GM23338 (cell line): ENCODE data around the gene STAM. TPM values are rescaled to one million over a fixed set of nuclear protein-coding genes. Genes with fewer than 3 reads are reported as not detected.

Experiments used
- ATAC-seq: fragments of 200-7000 bp; cut with Tn5 transposase; 3 replicates; pipeline ENCODE4 v1.9.1; 2020
- DNase-seq: peaks from one replicate; pipeline ENCODE4 v3.0.0-alpha.2; 2015; ENCODE audit warnings: low spot score
- H2AFZ ChIP-seq: fragments of 200-600 bp; sonication (generic); 2 replicates; pipeline ENCODE4 v1.8.0; 2016; ENCODE audit warnings: antibody characterized with exemption, mild to moderate bottlenecking, moderate library complexity
- H3F3A ChIP-seq: fragments of 200-600 bp; sonication (generic); replicated peaks from 2 replicates; pipeline ENCODE4 v1.8.0; 2017; ENCODE audit warnings: antibody characterized with exemption, mixed run types, low read depth
- H3K27ac ChIP-seq: fragments of 200-600 bp; sonication (generic); 2 replicates; pipeline ENCODE4 v1.6.1; 2016; ENCODE audit warnings: low read depth
- H3K27me3 ChIP-seq: fragments of 200-600 bp; sonication (generic); 2 replicates; pipeline ENCODE4 v1.8.0; 2016; ENCODE audit warnings: mild to moderate bottlenecking, mixed run types, moderate library complexity; ENCODE audit not compliant: insufficient read depth
- H3K36me3 ChIP-seq: fragments of 200-600 bp; sonication (generic); 2 replicates; pipeline ENCODE4 v1.8.0; 2016; ENCODE audit warnings: mild to moderate bottlenecking; ENCODE audit not compliant: insufficient read depth
- H3K4me1 ChIP-seq: fragments of 200-600 bp; sonication (generic); 2 replicates; pipeline ENCODE4 v1.8.0; 2016; ENCODE audit warnings: mild to moderate bottlenecking, moderate library complexity; ENCODE audit not compliant: insufficient read depth
- H3K4me2 ChIP-seq: fragments of 200-600 bp; sonication (generic); 2 replicates; pipeline ENCODE4 v1.7.1; 2017; ENCODE audit warnings: mixed run types
- H3K4me3 ChIP-seq: fragments of 200-600 bp; sonication (generic); 2 replicates; pipeline ENCODE4 v1.6.1; 2016; ENCODE audit warnings: mixed run types
- H3K79me2 ChIP-seq: fragments of 200-600 bp; sonication (generic); replicated peaks from 2 replicates; pipeline ENCODE4 v1.8.0; 2017; ENCODE audit warnings: mild to moderate bottlenecking; ENCODE audit not compliant: insufficient read depth
- H3K9me2 ChIP-seq: fragments of 200-600 bp; sonication (generic); 2 replicates; pipeline ENCODE4 v1.8.0; 2017; ENCODE audit not compliant: insufficient read depth
- H4K20me1 ChIP-seq: fragments of 200-600 bp; sonication (generic); replicated peaks from 2 replicates; pipeline ENCODE4 v1.8.0; 2017; ENCODE audit warnings: mild to moderate bottlenecking; ENCODE audit not compliant: insufficient read depth
- H3K27ac Mint-ChIP-seq: 2 replicates; pipeline ENCODE4 v1.8.0; 2020; ENCODE audit warnings: inconsistent platforms, mild to moderate bottlenecking, moderate library complexity, mixed read lengths
- H3K27me3 Mint-ChIP-seq: 3 replicates; pipeline ENCODE4 v1.8.0; 2022; ENCODE audit warnings: low read depth, mild to moderate bottlenecking, moderate library complexity, mixed read lengths, inconsistent platforms; ENCODE audit not compliant: insufficient read depth, poor library complexity
- H3K36me3 Mint-ChIP-seq: 3 replicates; pipeline ENCODE4 v1.8.0; 2021; ENCODE audit warnings: low read depth, mild to moderate bottlenecking, inconsistent platforms, moderate library complexity, mixed read lengths
- H3K4me1 Mint-ChIP-seq: 3 replicates; pipeline ENCODE4 v1.8.0; 2020; ENCODE audit warnings: mild to moderate bottlenecking, inconsistent platforms, mixed read lengths
- H3K4me3 Mint-ChIP-seq: 3 replicates; pipeline ENCODE4 v1.8.0; 2021; ENCODE audit warnings: moderate library complexity, mild to moderate bottlenecking, inconsistent platforms, mixed read lengths
- H3K9me3 Mint-ChIP-seq: 3 replicates; pipeline ENCODE4 v1.8.0; 2020; ENCODE audit warnings: moderate library complexity, mild to moderate bottlenecking, inconsistent platforms, mixed read lengths
- CREB1 ChIP-seq: fragments of 250-450 bp; sonication (Bioruptor Pico); IDR thresholded peaks from 2 replicates; pipeline ENCODE4 v1.5.0; 2020; ENCODE audit warnings: low read depth, mild to moderate bottlenecking, moderate library complexity
- EZH2 ChIP-seq: fragments of 200-600 bp; sonication (generic); IDR thresholded peaks from one replicate; pipeline ENCODE4 v1.8.0; 2017; ENCODE audit warnings: antibody characterized with exemption, mild to moderate bottlenecking, low read depth; ENCODE audit not compliant: unreplicated experiment
- EZH2phosphoT487 ChIP-seq: fragments of 200-600 bp; sonication (generic); IDR thresholded peaks from one replicate; pipeline ENCODE4 v1.8.1; 2018; ENCODE audit warnings: antibody characterized with exemption; ENCODE audit not compliant: unreplicated experiment
- REST ChIP-seq: IDR thresholded peaks from one replicate; pipeline ENCODE4 v1.6.1; 2018; ENCODE audit warnings: antibody characterized with exemption; ENCODE audit not compliant: unreplicated experiment
- polyA plus RNA-seq: library from polyadenylated mRNA; unstranded; fragments of >200 nt; fragmentation: Nextera tagmentation; extraction: Ambion mirVana; gene quantifications from 2 replicates; pipeline ENCODE4 v1.2.1, GENCODE V29; 2016
- total RNA-seq: library from RNA; depleted of rRNA; stranded (reverse); fragments of >200 nt; shearing (Covaris generic); gene quantifications from 2 replicates; pipeline ENCODE4 v1.2.3, GENCODE V29; 2014
- TF ChIP-seq, protein P1 (sequence below): IDR thresholded peaks from 2 replicates; pipeline ENCODE4 v1.6.1; 2016; ENCODE audit warnings: antibody characterized with exemption

The STAM gene
- total and polyA plus RNA-seq, 2 experiments from 2014 or later, result 28.8 to 40.5 TPM

DNA sequence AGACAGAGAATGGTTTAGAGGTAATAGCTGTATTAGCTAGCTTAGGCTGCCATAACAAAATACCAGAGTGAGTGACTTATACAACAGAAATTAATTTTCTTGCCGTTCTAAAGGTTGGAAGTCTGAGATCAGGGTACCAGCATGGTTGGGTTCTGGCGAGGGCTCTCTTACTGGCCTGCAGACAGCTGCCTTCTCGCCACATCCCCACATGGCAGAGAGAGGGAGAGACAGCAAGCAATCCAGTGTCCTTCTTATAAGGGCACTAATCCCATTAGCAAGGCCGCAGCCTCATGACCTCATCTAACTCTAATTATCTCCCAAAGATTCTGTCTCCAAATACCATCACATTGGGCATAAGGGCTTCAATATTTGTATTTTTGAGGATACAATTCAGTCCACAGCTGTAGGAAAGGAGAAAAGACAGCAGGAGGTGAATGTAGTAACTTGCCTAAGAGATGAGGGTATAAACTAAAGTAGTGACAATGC is 3.6 kb upstream of the STAM start:
- Mint-ChIP-seq H3K9me3 (no peaks in the 10 kb centered on the region), H3K27me3 (peaks cover 11% of the 10 kb centered on the region), H3K4me1 (peaks cover 9% of the 10 kb centered on the region), H3K4me3 (no peak overlapping the region), H3K36me3 (no peaks in the 10 kb centered on the region), H3K27ac (no peak overlapping the region)
- Histone ChIP-seq H3F3A (no peaks in the 10 kb centered on the region), H3K4me1 (peaks cover 3% of the 10 kb centered on the region), H3K27ac (no peak overlapping the region; the same call in 1 of the 2 replicates), H3K27me3 (no peaks in the 10 kb centered on the region), H3K9me2 (no peaks in the 10 kb centered on the region), H3K36me3 (no peaks in the 10 kb centered on the region), H4K20me1 (no peaks in the 10 kb centered on the region), H2AFZ (no peak overlapping the region), H3K4me2 (no peak overlapping the region), H3K79me2 (peaks cover 35% of the 10 kb centered on the region), H3K4me3 (no peak overlapping the region)
- ATAC-seq, result no peak
- no peak for DNase-seq
- TF ChIP-seq, protein P1, sequence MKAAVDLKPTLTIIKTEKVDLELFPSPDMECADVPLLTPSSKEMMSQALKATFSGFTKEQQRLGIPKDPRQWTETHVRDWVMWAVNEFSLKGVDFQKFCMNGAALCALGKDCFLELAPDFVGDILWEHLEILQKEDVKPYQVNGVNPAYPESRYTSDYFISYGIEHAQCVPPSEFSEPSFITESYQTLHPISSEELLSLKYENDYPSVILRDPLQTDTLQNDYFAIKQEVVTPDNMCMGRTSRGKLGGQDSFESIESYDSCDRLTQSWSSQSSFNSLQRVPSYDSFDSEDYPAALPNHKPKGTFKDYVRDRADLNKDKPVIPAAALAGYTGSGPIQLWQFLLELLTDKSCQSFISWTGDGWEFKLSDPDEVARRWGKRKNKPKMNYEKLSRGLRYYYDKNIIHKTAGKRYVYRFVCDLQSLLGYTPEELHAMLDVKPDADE, result no peak
- no peak for TF ChIP-seq CREB1 (CRISPR knock-in tag)
- TF ChIP-seq REST, result no peak

GRCh38 chr10:17643339-17643754 is 604 bp upstream of the STAM start:
- Histone ChIP-seq H3K27ac (peak overlapping the region; percentile 75), H2AFZ (peak overlapping the region; percentile 67), H4K20me1 (no peaks in the 10 kb centered on the region), H3K9me2 (no peaks in the 10 kb centered on the region), H3K4me3 (peak overlapping the region; percentile 90), H3K79me2 (peaks cover 65% of the 10 kb centered on the region), H3F3A (no peaks in the 10 kb centered on the region), H3K4me2 (peak overlapping the region; percentile 85), H3K4me1 (peaks cover 9% of the 10 kb centered on the region), H3K36me3 (no peaks in the 10 kb centered on the region), H3K27me3 (no peaks in the 10 kb centered on the region)
- ATAC-seq (peak; percentile 71), DNase-seq (peak; percentile 69)
- H3K4me3 Mint-ChIP-seq, result peak overlapping the region; percentile 99
- H3K27ac Mint-ChIP-seq, result peak overlapping the region; percentile 100
- peaks cover 11% of the 10 kb centered on the region for H3K27me3 Mint-ChIP-seq
- peaks cover 6% of the 10 kb centered on the region for H3K36me3 Mint-ChIP-seq
- TF ChIP-seq EZH2, result no peak
- TF ChIP-seq EZH2phosphoT487, result no peak
- H3K4me1 Mint-ChIP-seq, result peaks cover 14% of the 10 kb centered on the region
- no peaks in the 10 kb centered on the region for H3K9me3 Mint-ChIP-seq
